ENCODE data around the gene RAB24.

RAB24 gene

DNA sequence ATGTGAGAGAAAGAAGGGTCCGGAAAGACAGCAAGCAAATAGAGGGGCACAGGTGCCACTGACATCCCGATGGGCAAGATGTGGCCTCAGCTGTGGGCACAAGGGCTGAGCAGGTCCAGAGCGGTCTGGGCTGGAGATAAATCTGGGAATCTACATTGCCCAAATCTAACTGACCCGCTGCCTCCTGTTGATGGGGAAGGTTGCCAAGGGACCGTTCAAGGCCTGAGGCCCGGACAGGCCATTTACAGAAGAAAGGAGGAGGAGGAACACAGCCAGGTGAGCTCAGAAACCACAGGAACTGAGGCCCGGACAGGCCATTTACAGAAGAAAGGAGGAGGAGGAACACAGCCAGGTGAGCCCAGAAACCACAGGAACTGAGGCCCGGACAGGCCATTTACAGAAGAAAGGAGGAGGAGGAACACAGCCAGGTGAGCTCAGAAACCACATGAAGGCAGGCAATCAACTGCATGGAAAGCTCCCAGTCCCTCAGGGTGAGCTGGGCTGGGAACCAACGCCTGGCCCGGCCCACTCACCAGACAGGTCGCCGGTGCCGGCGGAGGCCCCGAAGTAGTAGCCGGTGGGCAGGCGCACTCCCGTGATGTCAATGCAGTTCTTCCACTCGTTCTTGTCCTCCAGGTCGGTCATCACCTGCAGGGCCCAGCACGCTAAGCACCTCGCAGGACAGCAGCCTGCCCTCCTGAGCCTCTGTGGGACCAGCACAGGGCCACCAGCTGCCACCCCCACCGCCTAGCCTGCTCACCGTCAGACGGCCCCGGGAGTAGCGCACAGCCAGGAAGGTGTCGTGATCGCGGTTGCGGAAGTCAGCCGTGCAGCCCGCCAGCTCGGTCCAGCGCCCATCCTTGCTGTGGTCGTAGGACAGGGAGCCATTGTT, 33.3 kb upstream of the RAB24 start:
- no peak overlapping the region for H3K4me3 ChIP-seq (ENCODE audit: low read depth, low read length)
- TF ChIP-seq, protein P1, sequence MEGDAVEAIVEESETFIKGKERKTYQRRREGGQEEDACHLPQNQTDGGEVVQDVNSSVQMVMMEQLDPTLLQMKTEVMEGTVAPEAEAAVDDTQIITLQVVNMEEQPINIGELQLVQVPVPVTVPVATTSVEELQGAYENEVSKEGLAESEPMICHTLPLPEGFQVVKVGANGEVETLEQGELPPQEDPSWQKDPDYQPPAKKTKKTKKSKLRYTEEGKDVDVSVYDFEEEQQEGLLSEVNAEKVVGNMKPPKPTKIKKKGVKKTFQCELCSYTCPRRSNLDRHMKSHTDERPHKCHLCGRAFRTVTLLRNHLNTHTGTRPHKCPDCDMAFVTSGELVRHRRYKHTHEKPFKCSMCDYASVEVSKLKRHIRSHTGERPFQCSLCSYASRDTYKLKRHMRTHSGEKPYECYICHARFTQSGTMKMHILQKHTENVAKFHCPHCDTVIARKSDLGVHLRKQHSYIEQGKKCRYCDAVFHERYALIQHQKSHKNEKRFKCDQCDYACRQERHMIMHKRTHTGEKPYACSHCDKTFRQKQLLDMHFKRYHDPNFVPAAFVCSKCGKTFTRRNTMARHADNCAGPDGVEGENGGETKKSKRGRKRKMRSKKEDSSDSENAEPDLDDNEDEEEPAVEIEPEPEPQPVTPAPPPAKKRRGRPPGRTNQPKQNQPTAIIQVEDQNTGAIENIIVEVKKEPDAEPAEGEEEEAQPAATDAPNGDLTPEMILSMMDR (IDR thresholded peaks at IDR 0.05; ENCODE audit: control insufficient read depth, extremely low read depth, insufficient read depth): no peak
- no peak for DNase-seq (ENCODE audit: low read depth)

DNA sequence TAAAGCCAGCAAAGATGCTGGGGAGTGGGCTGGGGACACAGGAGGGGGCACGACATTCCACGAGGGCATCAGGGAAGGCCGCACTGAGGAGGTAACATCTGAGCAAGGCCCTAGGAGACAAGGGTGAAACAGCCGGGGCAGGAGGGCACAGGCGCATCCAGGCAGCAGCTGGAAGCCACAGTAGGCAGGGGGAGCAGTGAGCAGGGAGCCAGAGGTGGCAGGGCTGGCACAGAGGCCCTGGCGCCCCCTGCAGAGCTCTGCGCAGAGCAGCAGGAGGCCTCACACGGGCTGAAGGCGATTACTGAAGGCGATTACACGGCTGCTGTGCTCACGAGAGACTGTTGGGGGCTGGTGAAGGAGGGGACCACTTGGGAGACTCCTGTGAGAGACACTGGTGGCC, 32.6 kb upstream of the RAB24 start:
- TF ChIP-seq, protein P1 (IDR thresholded peaks at IDR 0.05; ENCODE audit: control insufficient read depth, extremely low read depth, insufficient read depth): peak; percentile 25
- H3K4me3 ChIP-seq (ENCODE audit: low read depth, low read length): no peak overlapping the region
- DNase-seq (ENCODE audit: low read depth): no peak

DNA sequence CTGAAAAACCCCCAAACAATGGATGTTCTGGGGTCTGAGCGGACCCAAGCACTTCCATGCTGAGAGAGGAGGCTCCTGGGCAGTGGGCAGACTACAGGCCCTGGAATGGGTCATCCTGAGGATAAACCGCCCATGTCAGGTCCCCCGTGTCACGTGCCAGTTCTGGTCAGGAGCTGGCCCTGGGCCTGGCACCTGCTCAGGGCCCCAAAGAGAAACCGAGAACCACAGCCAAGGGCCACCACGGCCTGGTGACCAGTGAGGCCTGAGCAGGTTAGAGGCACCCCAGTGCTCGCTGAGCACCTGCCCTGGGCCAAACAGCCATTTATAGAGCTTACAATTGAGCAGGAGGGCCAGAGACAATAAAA, 32.2 kb upstream of the RAB24 start:
- TF ChIP-seq, protein P1 (IDR thresholded peaks at IDR 0.05; ENCODE audit: control insufficient read depth, extremely low read depth, insufficient read depth): no peak
- no peak overlapping the region for H3K4me3 ChIP-seq (ENCODE audit: low read depth, low read length)
- no peak for DNase-seq (ENCODE audit: low read depth)

DNA sequence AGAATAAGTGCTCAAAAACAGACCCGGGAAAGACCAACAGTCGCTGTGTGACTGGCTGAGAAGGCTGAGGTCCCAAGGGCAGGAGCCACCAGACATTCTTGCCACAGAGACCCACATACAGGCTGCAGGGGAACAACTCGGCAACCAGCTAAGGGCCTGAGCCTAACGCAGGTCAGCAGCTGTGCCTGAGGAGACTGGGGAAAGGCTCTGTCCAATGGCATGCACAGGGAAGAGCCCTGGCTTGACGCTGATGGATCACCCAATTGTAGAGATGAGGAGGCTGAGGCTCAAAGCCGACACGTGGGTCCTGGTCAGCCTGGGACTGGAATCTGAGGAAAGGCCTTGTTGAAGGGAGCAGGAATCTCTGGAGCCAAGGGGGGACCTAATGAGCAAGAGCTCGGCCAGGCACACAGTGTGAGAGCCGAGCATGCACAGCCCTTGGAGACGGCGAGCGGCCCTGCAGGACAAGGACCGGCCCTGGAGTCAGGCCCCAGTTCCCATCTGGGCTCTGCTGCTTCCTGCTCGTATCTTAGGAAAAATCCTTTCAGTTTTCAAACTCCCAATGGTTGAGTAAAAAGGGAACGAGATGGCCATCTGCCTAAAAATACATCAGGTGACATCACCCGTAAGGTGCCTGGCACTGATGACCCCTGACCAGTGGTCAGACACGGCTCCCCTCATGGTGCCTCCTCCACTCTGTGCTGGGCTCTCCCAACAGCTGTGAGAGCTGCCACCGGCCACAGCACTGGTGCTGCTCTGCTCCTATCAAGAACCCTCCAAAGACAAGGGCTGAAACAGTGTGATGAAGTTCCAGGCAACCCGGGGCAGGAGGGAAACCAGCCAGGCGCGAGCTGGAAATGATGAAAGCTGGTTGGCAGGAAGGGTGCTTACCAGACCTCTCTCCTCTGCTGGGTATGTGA, 31.5 kb upstream of the RAB24 start:
- DNase-seq (ENCODE audit: low read depth): no peak
- TF ChIP-seq, protein P1 (IDR thresholded peaks at IDR 0.05; ENCODE audit: control insufficient read depth, extremely low read depth, insufficient read depth): no peak
- no peak overlapping the region for H3K4me3 ChIP-seq (ENCODE audit: low read depth, low read length)

DNA sequence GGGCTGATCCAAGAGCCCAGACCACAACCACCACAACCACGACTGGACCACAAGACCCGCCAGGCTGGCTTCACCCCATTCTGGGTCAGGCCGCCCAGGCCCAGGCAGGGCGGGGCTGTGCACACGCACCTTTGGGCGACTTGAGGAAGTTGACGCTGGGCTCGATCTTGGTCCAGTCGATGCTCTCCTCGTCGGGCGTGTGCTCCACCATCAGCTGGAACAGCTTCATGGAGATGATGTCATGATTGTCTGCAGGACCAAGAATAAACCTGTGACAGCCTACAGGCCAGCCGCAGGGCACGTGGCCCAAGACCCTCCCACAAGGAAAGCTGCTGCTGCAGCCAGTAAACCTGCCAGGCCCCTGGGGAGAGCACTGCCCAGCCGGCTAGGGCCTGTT, 30.6 kb upstream of the RAB24 start:
- TF ChIP-seq, protein P1 (IDR thresholded peaks at IDR 0.05; ENCODE audit: control insufficient read depth, extremely low read depth, insufficient read depth): no peak
- DNase-seq (ENCODE audit: low read depth): no peak
- H3K4me3 ChIP-seq (ENCODE audit: low read depth, low read length): no peak overlapping the region

DNA sequence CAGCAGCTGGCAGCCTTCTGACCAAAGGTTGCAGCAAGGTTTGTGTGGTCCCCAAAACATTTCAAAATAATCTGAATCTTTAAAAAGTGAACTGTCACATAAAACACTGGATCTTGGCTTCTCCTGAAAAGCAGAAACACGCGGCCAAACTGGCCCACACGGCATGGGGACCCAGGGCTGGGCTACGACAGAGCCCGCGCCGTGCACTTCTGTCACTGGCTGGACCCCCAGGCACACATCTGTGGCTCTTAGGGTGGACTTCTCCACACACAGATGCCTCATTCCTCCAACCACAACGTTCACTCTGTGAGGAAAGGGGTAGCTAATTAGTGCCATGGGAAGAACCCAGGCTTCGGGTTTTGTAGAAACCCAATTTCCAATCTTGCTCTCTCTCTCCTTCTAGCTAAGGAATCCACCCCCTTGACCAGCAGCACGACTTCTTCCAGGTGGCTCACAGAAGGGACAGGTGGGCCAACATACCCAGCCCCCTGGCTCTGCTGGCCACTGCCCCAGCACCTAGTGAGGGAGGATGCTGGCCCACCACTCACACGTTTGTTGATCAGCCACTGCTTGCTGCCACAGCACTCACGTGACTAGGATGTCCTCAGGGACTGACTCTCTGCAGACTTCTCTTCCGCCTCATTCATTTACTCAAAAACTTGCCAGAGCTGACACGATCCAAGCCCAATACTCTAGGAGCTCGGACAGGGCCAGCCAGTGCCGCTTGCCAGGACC, 30.1 kb upstream of the RAB24 start:
- TF ChIP-seq, protein P1 (IDR thresholded peaks at IDR 0.05; ENCODE audit: control insufficient read depth, extremely low read depth, insufficient read depth): no peak
- DNase-seq (ENCODE audit: low read depth): no peak
- no peak overlapping the region for H3K4me3 ChIP-seq (ENCODE audit: low read depth, low read length)
